A172 (cell line): Measurements from ENCODE around the gene RGMA. TPM values are rescaled to one million over a fixed set of nuclear protein-coding genes. Genes with fewer than 3 reads are reported as not detected.

Source experiments
- DNase-seq: peaks from one replicate; pipeline ENCODE4 v3.0.0-alpha.2; 2015; ENCODE audit warnings: low spot score
- total RNA-seq: library from RNA; depleted of rRNA; stranded (reverse); fragments of >200 nt; shearing (Covaris generic); gene quantifications from 2 replicates; pipeline ENCODE4 v1.2.3, GENCODE V29; 2014; rRNA removed

Gene RGMA
- total RNA-seq, 1 experiment from 2014 or later = 0.90 TPM

GRCh38 chr15:93017526-93017925 lies 71.5 kb downstream of the RGMA start:
- DNase-seq = no peak

GRCh38 chr15:93012786-93013185 lies 76.2 kb downstream of the RGMA start:
- no peak for DNase-seq

GRCh38 chr15:93007994-93008393 lies 81.0 kb downstream of the RGMA start:
- DNase-seq = no peak

- DNase-seq = no peak
Observed at GRCh38 chr15:93005133-93005532, 83.9 kb downstream of the RGMA start.

GRCh38 chr15:93001881-93002280 lies 87.1 kb downstream of the RGMA start:
- no peak for DNase-seq

GRCh38 chr15:93001156-93001555 lies 87.9 kb downstream of the RGMA start:
- no peak for DNase-seq

GRCh38 chr15:92997821-92998220 lies 91.2 kb downstream of the RGMA start:
- no peak for DNase-seq

- DNase-seq = no peak
Observed at GRCh38 chr15:92992720-92993119, 96.3 kb downstream of the RGMA start.

GRCh38 chr15:92990031-92990430 lies 99.0 kb downstream of the RGMA start:
- no peak for DNase-seq

GRCh38 chr15:92989470-92989869 lies 99.5 kb downstream of the RGMA start:
- no peak for DNase-seq

Other genes with a start within 250 kb of the RGMA start
- 21.2 and 22.8 TPM in 2 replicates for gene CHD2, start 188.9 kb downstream of the RGMA start, total RNA-seq